ENCODE measurements around the gene SCMH1.

- TF ChIP-seq EZH2phosphoT487 (IDR thresholded peaks at IDR 0.05; ENCODE audit: low read depth, severe bottlenecking, unreplicated experiment) (no peak), EZH2 (IDR thresholded peaks at IDR 0.05; ENCODE audit: borderline replicate concordance) (no peak)
- TF ChIP-seq, protein P1, sequence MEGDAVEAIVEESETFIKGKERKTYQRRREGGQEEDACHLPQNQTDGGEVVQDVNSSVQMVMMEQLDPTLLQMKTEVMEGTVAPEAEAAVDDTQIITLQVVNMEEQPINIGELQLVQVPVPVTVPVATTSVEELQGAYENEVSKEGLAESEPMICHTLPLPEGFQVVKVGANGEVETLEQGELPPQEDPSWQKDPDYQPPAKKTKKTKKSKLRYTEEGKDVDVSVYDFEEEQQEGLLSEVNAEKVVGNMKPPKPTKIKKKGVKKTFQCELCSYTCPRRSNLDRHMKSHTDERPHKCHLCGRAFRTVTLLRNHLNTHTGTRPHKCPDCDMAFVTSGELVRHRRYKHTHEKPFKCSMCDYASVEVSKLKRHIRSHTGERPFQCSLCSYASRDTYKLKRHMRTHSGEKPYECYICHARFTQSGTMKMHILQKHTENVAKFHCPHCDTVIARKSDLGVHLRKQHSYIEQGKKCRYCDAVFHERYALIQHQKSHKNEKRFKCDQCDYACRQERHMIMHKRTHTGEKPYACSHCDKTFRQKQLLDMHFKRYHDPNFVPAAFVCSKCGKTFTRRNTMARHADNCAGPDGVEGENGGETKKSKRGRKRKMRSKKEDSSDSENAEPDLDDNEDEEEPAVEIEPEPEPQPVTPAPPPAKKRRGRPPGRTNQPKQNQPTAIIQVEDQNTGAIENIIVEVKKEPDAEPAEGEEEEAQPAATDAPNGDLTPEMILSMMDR (IDR thresholded peaks at IDR 0.05; ENCODE audit: poor library complexity): no peak
These were observed 6.2 kb downstream of the SCMH1 start for GRCh38 chr1:41235893-41236292.

All from hepatocyte (in vitro differentiated cells).